Osteocyte (in vitro differentiated cells): ENCODE data around the gene SMIM29. TPM values are rescaled to one million over a fixed set of nuclear protein-coding genes. Genes with fewer than 3 reads are reported as not detected.

Experiments
- DNase-seq: peaks from one replicate; pipeline ENCODE4 v3.0.0; 2021; ENCODE audit warnings: mixed read lengths; ENCODE audit not compliant: unreplicated experiment; ENCODE audit errors: extremely low spot score
- H3K27ac Mint-ChIP-seq: one replicate; pipeline ENCODE4 v1.8.0; 2021; ENCODE audit warnings: mild to moderate bottlenecking, mixed read lengths; ENCODE audit not compliant: unreplicated experiment
- H3K27me3 Mint-ChIP-seq: one replicate; pipeline ENCODE4 v1.8.0; 2021; ENCODE audit warnings: mixed read lengths; ENCODE audit not compliant: unreplicated experiment
- H3K36me3 Mint-ChIP-seq: one replicate; pipeline ENCODE4 v1.8.0; 2021; ENCODE audit warnings: mixed read lengths; ENCODE audit not compliant: unreplicated experiment
- H3K4me1 Mint-ChIP-seq: one replicate; pipeline ENCODE4 v1.8.0; 2021; ENCODE audit warnings: mixed read lengths; ENCODE audit not compliant: unreplicated experiment
- H3K4me3 Mint-ChIP-seq: one replicate; pipeline ENCODE4 v1.8.0; 2021; ENCODE audit warnings: mild to moderate bottlenecking, moderate library complexity, mixed read lengths; ENCODE audit not compliant: unreplicated experiment
- H3K9me3 Mint-ChIP-seq: one replicate; pipeline ENCODE4 v1.8.0; 2021; ENCODE audit warnings: mixed read lengths; ENCODE audit not compliant: unreplicated experiment
- total RNA-seq: library from RNA; stranded (reverse); gene quantifications from 2 replicates; pipeline ENCODE4 v1.2.1, GENCODE V29; 2021
- TF ChIP-seq, protein P1 (sequence below): fragments of 200-600 bp; sonication (generic); IDR thresholded peaks from 2 replicates; pipeline ENCODE4 v1.5.0; 2021; ENCODE audit warnings: antibody characterized with exemption, mild to moderate bottlenecking, moderate library complexity

The SMIM29 gene
- total RNA-seq, 1 donor from 2014 or later: 23.2 TPM

- peaks cover 6% of the 10 kb centered on the region for H3K4me1 Mint-ChIP-seq
- H3K9me3 Mint-ChIP-seq: no peaks in the 10 kb centered on the region
- no peak overlapping the region for H3K27ac Mint-ChIP-seq
- no peaks in the 10 kb centered on the region for H3K36me3 Mint-ChIP-seq
- TF ChIP-seq, protein P1, sequence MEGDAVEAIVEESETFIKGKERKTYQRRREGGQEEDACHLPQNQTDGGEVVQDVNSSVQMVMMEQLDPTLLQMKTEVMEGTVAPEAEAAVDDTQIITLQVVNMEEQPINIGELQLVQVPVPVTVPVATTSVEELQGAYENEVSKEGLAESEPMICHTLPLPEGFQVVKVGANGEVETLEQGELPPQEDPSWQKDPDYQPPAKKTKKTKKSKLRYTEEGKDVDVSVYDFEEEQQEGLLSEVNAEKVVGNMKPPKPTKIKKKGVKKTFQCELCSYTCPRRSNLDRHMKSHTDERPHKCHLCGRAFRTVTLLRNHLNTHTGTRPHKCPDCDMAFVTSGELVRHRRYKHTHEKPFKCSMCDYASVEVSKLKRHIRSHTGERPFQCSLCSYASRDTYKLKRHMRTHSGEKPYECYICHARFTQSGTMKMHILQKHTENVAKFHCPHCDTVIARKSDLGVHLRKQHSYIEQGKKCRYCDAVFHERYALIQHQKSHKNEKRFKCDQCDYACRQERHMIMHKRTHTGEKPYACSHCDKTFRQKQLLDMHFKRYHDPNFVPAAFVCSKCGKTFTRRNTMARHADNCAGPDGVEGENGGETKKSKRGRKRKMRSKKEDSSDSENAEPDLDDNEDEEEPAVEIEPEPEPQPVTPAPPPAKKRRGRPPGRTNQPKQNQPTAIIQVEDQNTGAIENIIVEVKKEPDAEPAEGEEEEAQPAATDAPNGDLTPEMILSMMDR: no peak
- H3K27me3 Mint-ChIP-seq: no peaks in the 10 kb centered on the region
- DNase-seq: no peak
- no peak overlapping the region for H3K4me3 Mint-ChIP-seq
These were observed 17.1 kb downstream of the SMIM29 start for GRCh38 chr6:34231566-34232336.

- H3K9me3 Mint-ChIP-seq: no peaks in the 10 kb centered on the region
- H3K27me3 Mint-ChIP-seq: no peaks in the 10 kb centered on the region
- no peak overlapping the region for H3K4me3 Mint-ChIP-seq
- H3K36me3 Mint-ChIP-seq: no peaks in the 10 kb centered on the region
- DNase-seq: no peak
- TF ChIP-seq, protein P1: no peak
- H3K27ac Mint-ChIP-seq: no peak overlapping the region
- peaks cover under 1% of the 10 kb centered on the region for H3K4me1 Mint-ChIP-seq
These were observed 18.0 kb downstream of the SMIM29 start for GRCh38 chr6:34230653-34231371.

DNA sequence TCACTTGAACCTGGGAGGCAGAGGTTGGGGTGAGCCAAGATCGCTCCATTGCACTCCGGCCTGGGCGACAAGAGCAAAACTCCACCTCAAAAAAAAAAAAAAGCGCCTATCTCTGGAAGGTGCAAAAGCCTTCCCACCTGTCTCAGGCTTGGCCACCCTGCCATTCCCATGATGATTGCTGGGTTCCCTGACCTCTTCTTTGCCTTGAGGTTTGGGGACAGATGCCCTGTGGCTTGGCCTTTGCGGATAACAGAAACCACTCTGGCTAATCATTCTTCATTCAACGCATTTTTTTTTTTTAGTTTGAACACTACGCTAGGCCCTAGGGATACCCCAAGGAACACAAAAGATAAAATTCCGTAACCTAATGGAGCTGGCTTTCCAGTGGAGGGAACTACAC, 18.9 kb downstream of the SMIM29 start:
- H3K4me3 Mint-ChIP-seq: no peak overlapping the region
- H3K9me3 Mint-ChIP-seq: no peaks in the 10 kb centered on the region
- no peak overlapping the region for H3K27ac Mint-ChIP-seq
- no peaks in the 10 kb centered on the region for H3K36me3 Mint-ChIP-seq
- no peak for DNase-seq
- H3K27me3 Mint-ChIP-seq: no peaks in the 10 kb centered on the region
- TF ChIP-seq, protein P1: no peak
- no peaks in the 10 kb centered on the region for H3K4me1 Mint-ChIP-seq

- no peak for DNase-seq
- Mint-ChIP-seq H3K4me3 (no peak overlapping the region), H3K27me3 (no peaks in the 10 kb centered on the region), H3K36me3 (no peaks in the 10 kb centered on the region), H3K4me1 (peaks cover 10% of the 10 kb centered on the region), H3K9me3 (no peaks in the 10 kb centered on the region), H3K27ac (no peak overlapping the region)
- TF ChIP-seq, protein P1: no peak
These were observed 20.9 kb downstream of the SMIM29 start for GRCh38 chr6:34227761-34228421.
